Non-pigmented ciliary epithelial cell (primary cell): ENCODE results near the gene LMF2.

ENCODE experiments used
- DNase-seq: peaks from one replicate; pipeline ENCODE4 v3.0.0-alpha.2; 2010; ENCODE audit warnings: low read depth

LMF2 gene

DNA sequence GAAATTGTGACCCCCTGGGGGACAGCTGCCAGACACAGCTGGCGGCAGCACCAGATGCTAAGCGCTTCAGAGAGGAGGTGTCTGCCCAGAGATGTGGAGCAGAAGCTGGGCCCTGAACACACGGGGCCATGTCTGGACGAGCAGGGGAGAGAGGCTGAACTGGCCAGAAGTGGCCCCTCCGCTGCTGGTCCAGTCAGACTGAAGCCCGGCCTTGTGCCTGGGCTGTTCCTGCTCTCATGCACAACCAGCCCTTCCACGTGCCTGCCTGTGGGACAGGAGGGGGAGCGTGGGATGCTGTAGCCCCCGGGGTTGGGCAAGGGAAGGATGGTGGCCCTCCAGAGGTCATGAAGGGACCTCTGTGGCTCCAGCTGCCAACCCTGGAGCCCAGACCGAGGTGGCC, 24.4 kb downstream of the LMF2 start:
- no peak for DNase-seq

DNA sequence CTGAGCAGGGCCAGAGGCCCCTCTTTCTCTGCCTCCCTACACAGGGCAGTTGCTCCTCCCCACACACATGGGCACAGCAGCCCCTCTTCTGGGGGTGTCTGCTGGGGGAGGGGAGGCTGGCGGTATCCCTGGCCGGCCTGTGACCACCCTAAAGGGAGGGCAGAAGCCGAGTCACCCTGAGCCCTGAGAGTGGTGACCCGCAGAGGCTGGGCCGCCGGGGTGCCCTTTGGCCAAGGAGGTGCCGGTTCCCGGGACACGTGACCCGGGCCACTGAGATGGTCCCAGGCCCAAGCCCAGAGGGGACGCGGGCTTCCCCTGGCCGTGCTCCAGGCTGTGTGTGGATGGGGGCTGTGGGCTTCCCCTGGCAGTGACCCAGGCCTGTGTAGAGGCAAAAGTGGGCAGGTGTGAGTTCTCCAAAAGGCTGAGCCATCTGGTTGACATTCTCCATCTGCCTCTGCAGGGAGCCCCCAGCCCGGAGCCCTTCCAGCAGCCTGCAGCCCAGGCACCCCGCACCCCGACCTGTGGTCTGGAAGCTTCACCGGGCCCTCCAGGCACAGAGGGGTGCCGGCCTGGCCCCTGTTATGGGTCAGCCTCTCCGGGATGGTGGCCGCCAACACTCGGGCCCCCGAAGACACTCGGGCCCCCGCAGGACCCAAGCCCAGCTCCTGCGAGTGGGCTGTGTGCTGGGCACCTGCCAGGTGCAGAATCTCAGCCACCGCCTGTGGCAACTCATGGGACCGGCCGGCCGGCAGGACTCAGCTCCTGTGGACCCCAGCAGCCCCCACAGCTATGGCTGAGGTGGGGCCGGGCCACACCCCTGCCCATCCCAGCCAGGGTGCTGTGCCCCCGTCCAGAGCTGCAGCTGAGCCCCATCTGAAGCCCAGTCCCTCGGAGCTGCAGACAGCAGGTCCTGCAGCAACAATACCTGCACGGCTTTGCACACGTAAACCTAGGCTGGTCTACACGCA, 25.1 kb downstream of the LMF2 start:
- DNase-seq, result no peak

DNA sequence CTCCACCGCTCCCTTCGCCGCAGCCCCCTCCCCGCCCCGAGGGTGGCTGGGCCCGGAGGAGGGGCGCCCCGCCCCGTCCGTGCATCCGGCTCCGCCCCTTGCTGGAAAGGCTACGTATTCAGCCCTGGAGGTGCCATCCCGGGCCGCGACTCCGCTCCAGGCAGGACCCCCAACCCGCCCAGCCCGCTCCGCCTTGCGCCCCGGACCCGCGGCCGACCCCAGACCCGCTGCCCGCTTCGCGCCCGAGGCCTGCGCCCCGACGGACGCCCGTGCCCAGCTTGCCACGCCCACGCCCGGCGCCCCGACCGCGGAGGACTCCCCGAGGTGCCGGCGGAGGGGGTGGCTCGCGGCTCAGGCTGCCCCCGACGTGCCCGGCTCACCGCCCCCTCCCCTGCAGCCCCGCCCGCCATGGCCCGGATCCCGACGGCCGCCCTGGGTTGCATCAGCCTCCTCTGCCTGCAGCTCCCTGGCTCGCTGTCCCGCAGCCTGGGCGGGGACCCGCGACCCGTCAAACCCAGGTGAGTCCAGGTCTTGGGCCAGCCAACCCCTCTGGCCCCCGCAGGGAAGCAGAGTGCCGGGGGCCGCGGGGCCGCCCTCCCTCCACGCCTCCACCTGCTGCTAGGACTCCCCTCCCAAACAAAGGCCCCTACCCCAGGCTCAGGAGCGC, 25.9 kb downstream of the LMF2 start, which contains the start of gene ADM2:
Gene ADM2, plus strand, starts transcription at position 104 of the 667 bp plus-strand sequence. Its CDS starts 305 bp downstream, at position 409.
- no peak for DNase-seq

DNA sequence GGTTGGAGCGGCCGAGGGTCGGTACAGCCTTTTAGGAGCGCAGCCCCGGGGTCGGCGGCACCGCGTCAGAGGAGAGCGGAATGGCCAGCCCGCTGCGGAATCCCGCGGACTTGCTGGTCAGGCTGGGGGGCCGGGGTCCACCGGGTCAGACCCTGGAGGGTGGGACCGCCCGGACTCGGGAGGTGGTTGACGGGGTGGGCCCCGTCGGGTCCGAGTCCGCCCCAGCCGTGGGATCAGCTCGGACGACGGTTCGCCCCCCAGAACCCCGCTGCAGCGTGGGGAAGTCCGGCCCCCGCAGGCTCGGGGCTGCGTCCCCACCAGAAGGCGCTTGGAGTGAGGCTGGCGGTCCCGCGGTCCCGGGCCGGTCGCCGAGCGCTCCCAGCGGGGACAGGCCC, 26.5 kb downstream of the LMF2 start:
- DNase-seq, result no peak

DNA sequence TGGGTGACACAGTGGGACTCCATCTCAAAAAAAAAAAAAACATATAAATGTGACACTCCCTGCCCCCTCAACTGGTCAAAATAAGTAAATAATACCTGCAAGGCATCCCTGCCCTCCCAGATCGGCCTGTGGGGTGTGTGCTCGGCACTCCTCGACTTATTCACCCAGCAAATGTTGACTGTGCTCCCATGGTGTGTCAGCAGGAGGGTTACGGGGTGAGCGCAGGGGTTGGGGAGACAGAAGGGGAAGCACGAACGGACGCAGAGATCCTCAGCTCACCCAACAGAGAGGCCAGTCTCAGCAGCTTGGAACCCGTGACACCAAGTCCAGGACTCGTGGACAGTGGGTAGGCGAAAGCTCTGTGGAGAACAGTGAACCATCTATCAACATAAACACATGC, 27.8 kb downstream of the LMF2 start:
- no peak for DNase-seq

DNA sequence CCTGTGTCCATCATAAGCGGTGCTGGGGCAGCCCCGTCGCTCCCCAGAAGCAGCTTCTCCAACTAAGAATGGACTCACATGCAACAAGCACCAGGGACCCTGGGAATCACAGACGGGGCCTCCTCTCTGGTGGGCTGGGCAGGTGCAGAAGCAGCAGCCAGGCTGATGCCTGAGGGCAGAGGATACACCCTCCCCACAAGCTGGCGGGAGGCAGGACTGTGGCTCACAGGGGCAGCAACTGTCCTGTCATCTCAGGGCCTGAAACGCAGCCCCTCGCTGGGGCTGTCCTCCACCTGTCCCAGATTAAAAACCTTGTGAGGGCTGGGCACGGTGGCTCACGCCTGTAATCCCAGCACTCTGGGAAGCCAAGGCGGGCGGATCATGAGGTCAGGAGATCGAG, 29.6 kb downstream of the LMF2 start:
- DNase-seq, result no peak

DNA sequence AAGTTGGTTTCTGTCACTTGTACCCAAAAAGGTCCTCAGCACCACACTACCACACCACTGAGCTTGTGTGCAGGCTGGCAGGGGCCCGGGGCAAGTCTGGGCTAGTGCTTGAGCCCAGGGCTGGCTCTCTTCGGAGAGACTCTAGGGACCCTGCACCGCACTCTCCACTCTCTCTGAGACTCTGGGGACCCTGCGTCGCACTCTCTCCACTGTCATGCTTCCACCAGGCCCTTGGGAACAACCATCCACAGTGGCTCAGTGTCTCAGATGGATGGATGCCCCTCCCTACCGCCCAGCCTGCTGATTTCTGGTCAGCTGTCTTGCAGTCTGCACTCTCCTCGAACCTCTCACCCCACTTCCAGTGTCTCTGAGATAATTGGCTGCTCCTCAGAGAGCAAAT, 30.6 kb downstream of the LMF2 start:
- no peak for DNase-seq

DNA sequence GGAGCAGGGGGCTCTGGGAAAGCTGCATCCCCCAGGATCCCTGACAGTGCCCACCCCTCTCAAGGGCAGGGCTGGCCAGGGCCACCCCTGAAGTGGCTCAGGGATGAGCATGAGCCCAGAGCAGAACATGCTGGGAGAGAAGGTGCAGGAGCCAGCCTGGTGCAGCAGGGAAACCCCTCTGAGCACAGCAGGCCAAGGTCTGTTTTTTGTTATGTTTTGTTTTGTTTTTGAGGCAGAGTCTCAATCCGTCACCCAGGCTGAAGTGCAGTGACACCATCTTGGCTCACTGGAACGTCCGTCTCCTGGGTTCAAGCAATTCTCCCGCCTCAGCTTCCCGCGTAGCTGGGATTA, 31.9 kb downstream of the LMF2 start:
- DNase-seq, result no peak

DNA sequence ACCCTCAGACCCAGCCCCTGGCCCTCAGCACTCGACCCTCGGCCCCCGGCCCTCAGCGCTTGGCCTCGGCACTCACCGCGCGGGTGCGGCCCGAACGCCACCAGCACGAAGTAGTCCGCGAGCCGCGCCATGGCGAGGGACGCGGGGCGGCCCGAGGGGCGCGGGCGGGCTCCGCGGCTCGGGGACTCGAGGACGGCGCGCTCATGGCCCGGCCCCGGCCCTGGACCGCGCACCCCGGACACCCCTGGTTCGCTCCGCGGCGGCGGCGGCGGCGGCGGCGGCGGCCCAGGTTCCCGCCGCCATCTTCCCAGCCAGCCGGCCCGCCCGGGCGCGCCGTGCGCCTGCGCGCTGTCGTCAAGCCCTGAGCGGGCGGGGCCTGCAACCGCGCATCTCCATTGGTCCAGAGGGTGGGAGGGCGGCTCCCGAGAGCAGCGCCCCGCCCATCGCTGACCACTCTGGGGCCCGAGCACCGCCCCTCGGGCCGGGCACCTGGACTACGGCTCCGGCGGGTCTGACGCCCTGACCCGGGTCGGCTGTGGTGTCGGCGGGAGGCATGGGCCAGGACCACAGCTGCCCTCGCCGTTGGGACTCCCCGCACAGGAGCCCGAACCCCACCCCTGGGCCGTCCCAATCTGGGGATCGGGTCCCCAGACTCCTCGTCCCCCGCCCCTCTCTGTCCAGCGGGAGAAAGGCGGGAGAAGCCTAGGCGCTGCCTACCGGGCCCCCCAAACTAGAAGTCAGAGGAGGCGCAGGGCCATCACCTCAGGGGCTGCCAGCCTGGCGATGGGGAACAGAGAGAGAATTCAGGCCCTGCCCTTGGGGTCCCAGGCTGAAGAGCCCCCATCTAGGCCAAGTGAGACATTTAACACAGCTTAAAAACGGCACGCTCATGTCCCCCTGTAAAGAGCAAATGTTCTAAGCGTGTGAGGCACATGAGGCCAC, 32.5 kb downstream of the LMF2 start, which contains the start of gene SBF1:
Gene SBF1, minus strand, starts transcription at position 326 of the 942 bp plus-strand sequence. Its CDS starts 195 bp downstream, at position 131.
- DNase-seq, result peak; percentile 40

DNA sequence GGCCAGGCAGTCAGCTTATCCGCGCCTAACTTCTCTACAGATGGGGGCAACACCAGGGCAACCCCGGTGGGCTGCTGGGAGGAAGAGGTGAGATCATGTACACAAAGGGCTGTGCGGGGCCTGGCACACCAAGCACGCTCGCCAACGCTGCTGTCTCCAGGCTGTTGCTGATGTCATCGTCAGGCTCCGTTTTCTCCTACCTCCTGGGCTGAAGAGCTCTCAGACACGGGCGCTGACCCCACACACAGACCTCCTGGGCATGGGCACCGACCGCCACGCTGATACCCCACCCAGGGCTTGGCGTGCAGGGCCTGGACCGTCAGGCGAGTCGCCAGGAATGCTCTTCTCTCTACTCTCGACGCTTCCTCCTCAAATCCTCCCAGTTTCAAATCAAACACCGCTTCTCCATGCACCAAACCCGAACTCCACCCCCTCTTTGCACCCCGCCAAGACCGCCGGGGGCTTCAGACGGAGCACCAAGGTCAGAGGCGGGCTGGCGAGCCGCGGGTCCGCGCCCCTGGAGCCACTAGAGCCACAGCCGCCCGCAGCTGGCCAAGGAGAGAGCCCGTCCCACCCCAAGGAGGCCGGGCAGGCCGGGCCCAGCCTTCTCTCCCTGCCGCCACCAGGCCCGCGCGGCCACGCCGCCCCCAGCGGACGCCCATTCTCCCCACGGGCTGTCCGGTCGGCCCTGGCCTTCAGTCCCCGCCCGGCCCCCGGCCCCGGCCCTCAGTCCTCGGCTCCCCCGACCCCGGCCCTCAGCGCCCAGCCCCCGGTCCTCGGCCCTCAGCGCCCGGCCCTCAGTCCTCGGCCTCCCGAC, 33.4 kb downstream of the LMF2 start:
- DNase-seq, result peak; percentile 13

DNA sequence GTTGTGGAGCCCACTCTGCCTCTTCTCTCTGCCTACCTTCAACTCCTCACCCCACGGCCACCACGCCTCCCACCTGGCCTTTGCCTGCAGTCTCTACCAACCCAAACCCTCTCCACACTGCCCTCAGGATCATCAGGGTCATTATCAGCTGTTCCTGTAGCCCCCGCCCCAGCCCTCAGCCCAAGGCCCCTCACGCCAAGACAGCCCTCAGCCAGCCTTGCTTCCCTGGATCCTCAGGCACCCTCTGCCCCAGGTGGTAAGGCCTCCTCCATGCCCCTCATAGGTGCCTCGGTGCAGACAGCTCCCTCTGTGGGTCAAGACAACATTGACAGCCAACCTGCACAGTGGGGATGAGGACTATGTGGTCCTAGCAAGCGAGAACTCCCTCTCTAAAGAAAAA, 34.4 kb downstream of the LMF2 start:
- DNase-seq, result no peak

DNA sequence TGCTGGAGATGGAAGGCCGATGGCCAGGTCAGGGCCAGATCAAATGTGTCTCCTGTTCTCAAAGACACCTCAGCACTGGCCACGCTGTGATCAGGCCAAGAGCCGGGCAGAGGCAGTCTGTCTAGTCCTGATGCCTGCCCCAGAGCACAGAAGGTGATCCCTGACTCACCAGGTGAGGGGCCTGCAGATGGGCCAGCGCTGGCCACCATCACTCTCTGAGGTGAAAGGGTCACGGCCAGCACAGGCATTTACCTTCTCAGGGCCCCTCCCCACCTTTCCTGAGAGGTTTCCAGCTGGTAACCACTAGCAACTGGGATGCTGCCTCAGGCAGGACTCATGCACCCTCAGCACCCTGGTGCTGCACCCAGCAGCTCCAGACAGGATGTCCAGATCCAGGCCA, 35.5 kb downstream of the LMF2 start:
- no peak for DNase-seq

DNA sequence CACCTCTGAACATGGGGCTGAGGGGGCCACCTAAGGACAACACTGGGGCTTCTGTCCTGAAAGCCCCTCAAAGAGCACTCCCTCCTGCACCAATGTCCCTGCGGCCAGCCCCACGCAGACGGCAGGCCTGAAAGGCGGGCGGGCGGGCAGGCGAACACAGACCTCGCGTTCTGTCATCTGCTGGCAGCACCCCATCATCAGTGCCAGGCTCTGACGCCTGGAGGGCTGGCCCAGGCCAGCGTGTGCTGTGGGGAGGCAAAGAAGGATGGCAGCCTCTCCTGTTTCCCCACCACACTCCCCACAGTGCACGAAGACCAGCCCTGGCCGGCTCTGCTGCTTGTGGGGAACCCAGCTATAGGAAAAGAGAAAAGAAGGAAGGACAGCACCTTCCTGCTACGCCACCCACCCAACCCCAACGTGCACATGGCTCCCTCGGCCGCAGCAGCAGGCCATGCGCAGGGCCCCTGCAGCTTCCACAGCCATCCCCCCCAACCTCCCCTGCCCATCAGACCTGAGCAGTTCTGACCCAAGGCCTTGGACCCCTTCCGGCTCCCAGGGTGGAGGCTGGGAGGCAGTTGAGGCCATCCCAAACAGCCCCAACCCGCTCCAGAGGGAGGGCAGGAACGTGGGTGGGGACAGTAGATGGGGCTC, 36.2 kb downstream of the LMF2 start:
- no peak for DNase-seq

DNA sequence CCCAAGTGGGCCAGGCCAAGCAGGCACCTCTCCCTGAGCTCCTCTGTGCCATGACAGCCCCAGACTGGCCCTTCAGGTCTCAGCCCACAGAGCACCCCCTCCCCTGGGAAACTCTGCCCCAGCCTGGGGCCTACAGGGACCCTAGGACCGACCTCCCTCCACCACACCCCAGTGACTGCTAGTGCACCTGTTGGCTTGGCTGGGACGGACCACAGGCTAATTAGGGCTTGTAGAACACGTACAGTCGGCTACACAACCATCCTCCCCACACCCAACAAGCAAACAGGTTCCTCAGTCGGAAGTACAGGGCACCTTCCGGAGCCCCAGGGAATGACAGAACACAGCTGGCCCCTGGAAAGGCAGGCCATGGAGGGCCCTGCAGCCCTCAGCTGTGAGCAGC, 37.0 kb downstream of the LMF2 start:
- DNase-seq, result no peak

DNA sequence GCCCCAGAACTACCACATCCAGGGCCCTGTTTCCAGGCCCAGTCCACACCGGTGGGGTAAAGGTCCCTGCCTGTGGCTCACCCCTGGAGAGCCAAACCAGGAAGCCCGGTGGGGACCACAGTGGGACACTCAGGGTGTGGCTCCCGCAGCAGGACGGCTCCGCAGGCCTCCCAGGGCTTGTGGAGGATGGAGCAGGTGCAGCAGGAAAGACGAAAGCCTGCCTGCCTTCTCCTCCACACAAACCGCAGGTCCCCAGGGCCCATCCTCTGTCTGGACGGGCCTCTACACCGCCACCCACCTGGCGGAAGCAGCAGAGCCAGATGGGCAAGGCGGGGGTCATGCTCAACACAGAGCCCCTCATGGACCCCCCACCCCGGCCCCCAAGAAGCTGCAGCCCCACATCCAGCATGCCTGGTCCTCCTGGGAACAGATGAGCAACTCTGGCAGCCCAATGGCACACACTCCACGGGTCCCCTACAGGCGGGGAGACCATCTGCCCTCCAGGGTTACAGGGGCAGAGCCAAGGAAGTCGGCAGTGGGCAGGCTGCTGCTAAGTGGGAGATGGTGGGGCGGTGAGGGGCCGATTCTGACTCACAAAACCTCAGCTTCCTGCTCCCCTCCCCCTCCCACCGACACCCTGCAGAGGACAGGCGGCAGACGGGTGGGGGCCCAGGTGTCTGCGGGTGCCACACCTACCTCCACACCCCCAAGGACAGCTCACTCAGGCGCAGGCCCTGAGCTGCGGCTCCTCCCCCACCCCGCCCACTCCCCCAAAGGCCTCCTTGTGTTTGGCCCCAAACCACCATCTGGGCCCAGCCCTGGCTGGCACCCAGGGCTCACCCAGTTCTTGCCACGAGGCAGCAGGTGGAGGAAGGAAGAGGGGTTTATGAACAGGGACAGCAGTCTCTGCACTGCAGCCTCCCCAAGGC, 37.9 kb downstream of the LMF2 start:
- no peak for DNase-seq

DNA sequence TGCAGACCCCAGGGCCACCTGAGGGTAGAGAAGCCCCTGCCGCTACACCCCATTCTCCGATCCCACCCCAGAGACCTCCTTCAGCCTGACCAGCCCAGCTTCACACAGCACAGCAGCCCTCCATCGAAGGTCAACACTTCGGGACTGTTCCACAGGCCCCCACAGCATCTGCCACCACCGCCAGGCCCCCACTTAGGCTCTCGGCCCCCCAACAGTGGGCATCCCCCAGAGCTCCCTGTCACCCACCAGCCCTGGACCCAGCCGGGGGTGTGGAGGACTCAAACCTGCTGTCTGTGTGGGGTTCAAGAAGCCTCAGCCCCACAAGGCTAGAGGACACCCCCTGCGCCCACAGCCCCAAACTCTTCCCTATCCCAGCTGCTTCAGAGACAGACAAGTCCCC, 38.9 kb downstream of the LMF2 start:
- no peak for DNase-seq

DNA sequence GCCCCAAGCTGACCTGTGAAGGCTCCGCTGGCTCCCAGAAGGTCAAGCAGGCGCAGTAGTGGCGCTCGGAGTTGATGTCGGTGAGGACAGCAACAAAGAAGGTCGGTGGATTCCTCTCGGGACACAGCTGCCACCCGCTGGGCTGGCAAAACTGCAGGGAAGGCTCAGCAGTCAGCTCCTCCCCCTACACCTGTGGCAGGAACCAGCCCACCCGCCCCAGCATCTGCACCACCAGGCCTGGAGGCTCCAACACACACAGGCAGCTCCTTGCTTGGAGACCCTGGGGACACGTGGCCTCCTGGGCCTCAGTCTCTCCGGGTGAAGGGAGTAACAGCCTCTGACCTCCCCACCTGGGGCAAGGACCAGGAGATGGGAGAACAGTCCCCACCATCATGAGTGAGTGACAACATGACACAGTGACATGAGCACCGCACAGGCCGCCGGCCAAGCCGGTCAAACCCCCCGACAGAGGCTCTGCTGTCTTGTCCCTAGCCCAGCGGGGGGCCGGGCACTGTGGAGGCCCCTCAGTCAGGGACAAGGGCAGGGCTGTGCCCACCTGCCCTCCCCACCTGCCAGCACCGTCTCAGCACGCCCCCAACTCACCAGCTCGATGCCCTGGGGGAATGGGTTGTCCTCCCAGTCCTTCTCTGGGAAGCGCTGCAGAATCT, 39.6 kb downstream of the LMF2 start:
- DNase-seq, result no peak

DNA sequence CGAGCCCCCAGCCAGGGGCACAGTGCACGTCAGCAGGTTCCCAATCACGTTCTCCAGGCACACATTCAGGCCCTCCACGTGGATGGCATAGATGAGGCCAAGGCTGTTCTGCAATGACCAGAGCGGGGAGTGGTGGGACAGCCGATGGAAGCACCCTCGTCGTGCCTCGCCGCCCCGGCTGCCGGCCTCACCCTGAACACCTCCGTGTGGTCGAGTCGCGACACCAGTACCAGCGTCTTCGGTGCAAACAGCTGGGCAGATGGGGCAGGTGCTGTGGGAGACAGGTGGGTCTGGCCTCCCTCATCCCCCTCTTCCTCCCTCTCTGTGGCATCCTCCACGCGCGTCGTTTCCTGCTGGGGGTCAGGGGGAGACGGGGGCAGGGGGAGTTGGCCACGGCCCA, 40.2 kb downstream of the LMF2 start:
- DNase-seq, result no peak
